TTC549 (cell line): ENCODE results near the gene ESPNL.

Source experiments
- FAIRE-seq: peaks from 2 replicates; lab custom pipeline; 2012; peaks lifted over from hg19 to GRCh38; lab: Jason Lieb, UNC

ESPNL gene

GRCh38 chr2:238130696-238131628 lies 30.8 kb downstream of the ESPNL start:
- no peak for FAIRE-seq

- FAIRE-seq = no peak
These were observed 31.8 kb downstream of the ESPNL start for GRCh38 chr2:238131761-238132462.

- no peak for FAIRE-seq
These were observed 32.6 kb downstream of the ESPNL start for GRCh38 chr2:238132463-238133450.

GRCh38 chr2:238133499-238134392 lies 33.6 kb downstream of the ESPNL start:
- FAIRE-seq = no peak

GRCh38 chr2:238134393-238134785 lies 34.2 kb downstream of the ESPNL start:
- no peak for FAIRE-seq

- FAIRE-seq = no peak
These were observed 35.5 kb downstream of the ESPNL start for GRCh38 chr2:238135601-238136150.

GRCh38 chr2:238136820-238137537 lies 36.8 kb downstream of the ESPNL start:
- no peak for FAIRE-seq

GRCh38 chr2:238137885-238138284 lies 37.7 kb downstream of the ESPNL start:
- FAIRE-seq = no peak

GRCh38 chr2:238138331-238139195 lies 38.4 kb downstream of the ESPNL start, which contains the start of gene KLHL30:
Gene KLHL30, plus strand, starts transcription at chr2:238138668. Its CDS starts 2,087 bp downstream, at chr2:238140755.
- FAIRE-seq = no peak

- no peak for FAIRE-seq
These were observed 39.3 kb downstream of the ESPNL start for GRCh38 chr2:238139196-238140039.

GRCh38 chr2:238140040-238140439 lies 39.9 kb downstream of the ESPNL start:
- FAIRE-seq = no peak

- no peak for FAIRE-seq
These were observed 40.8 kb downstream of the ESPNL start for GRCh38 chr2:238140721-238141540.

GRCh38 chr2:238141541-238142318 lies 41.6 kb downstream of the ESPNL start:
- FAIRE-seq = no peak

GRCh38 chr2:238142382-238143205 lies 42.5 kb downstream of the ESPNL start:
- FAIRE-seq = no peak

- no peak for FAIRE-seq
These were observed 43.3 kb downstream of the ESPNL start for GRCh38 chr2:238143239-238143951.
